AG09319 (cell line): ENCODE results near the gene INSM2.

Experiments
- DNase-seq: peaks from one replicate; pipeline ENCODE4 v3.0.0-alpha.2; 2010; ENCODE audit warnings: low read depth; ENCODE audit errors: extremely low read depth
- TF ChIP-seq, protein P1 (sequence below): IDR thresholded peaks from 2 replicates; pipeline ENCODE4 v1.5.1; 2011; ENCODE audit warnings: low read depth, mild to moderate bottlenecking, inconsistent platforms, low read length, moderate library complexity

Gene INSM2

DNA sequence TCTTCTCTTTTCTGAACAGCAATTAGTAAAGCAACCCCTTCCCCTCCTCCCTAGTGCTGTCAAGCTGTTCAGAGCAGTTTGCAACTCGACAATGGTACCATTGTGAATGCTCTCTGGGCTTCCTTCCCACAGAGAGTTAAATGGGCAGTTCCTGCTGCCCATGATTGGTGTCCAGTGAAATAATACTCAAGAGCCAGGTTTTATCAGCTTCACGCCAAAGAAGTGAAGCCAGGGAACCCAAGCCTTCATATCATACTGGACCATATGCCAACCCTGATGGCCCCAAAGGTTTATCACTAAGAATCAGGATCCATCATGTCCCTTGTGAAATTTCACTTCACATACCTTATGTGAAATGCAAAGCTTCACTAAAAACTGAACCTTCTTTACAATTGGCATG, 24.7 kb downstream of the INSM2 start:
- TF ChIP-seq, protein P1, sequence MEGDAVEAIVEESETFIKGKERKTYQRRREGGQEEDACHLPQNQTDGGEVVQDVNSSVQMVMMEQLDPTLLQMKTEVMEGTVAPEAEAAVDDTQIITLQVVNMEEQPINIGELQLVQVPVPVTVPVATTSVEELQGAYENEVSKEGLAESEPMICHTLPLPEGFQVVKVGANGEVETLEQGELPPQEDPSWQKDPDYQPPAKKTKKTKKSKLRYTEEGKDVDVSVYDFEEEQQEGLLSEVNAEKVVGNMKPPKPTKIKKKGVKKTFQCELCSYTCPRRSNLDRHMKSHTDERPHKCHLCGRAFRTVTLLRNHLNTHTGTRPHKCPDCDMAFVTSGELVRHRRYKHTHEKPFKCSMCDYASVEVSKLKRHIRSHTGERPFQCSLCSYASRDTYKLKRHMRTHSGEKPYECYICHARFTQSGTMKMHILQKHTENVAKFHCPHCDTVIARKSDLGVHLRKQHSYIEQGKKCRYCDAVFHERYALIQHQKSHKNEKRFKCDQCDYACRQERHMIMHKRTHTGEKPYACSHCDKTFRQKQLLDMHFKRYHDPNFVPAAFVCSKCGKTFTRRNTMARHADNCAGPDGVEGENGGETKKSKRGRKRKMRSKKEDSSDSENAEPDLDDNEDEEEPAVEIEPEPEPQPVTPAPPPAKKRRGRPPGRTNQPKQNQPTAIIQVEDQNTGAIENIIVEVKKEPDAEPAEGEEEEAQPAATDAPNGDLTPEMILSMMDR, result no peak
- DNase-seq, result no peak

DNA sequence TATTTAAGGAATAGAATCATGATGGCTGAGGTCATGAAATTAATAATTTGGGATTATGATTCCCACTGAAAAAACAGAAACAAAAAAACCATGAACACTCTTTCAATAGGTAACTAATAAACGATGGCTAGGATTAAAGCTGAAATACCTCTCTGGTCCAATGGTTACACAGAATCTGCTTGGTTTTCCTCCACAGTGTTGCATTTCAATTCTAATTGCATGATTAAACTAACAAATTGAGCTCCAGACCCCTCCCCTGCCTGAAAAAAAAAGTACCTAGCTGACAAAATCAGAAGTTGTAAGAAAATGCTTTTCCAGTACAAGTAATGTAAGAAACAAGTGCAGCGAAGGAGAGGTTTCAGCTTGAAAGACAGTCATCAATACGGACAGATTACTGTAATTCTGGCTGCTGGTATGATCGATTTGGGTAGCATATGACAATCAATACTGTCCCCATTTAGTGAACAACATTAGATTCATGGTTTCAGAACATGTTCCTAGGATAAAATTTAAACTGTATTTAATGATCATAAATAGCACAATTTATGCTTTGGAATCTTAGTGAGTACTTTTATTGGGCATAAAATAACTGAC, 32.0 kb downstream of the INSM2 start:
- TF ChIP-seq, protein P1, result no peak

DNA sequence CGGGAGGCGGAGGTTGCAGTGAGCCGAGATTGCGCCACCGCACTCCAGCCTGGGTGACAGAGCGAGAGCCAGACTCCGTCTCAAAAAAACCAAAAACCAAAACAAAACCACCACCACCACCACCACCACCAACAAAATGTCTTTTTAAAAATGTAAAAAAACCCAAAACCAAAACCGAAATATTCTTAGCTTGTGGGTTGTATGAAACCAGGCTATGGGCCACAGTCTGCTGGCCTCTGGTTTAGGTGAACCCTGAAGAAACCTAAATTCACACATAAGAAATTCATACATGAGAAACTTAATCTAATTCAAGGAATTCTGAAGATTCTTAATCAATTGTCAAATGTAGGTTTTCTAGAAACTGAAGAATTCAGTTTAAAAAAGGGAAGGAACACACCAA, 37.6 kb downstream of the INSM2 start:
- no peak for DNase-seq
- TF ChIP-seq, protein P1, result no peak

More for the DNA sequence above, 32.0 kb downstream of the INSM2 start:
- DNase-seq, result no peak

DNA sequence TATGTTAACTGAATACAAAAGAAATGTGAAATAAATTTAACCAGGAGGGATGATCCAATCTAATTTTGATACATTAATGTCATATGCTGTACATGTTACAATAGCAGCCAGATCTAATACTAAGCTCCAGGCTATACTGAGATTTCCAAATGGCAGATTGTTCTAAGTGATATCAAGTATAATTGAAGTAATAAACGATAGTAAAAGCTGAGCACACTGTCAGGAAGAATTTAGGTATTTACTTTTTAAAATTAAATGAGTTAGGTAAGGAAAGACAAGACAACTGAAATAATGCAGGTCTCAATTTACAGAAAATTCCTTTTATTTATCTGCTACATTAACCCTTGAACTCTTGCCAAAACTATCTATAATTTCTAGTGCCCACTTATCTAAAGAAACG, 39.9 kb downstream of the INSM2 start:
- TF ChIP-seq, protein P1, result no peak
- no peak for DNase-seq

DNA sequence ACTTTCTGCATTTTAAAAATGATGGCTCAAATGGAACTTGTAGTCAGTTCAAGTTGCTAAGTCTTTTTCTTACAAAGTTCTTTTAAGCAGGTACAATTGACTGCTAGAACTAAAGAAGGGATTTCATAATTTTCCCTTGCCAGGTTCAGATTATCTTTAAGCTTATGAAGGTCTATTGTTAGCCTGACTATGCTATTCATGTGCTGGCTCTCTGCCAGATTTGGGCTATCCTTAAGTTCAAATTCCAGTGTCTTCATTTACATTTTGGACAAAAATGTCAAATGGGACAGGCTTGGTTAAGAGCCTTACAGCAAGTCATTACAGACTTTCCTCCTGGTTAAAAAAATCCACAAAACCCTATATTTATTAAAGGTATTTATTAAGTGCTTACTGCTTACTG, 42.3 kb downstream of the INSM2 start:
- TF ChIP-seq, protein P1, result no peak
- DNase-seq, result no peak

DNA sequence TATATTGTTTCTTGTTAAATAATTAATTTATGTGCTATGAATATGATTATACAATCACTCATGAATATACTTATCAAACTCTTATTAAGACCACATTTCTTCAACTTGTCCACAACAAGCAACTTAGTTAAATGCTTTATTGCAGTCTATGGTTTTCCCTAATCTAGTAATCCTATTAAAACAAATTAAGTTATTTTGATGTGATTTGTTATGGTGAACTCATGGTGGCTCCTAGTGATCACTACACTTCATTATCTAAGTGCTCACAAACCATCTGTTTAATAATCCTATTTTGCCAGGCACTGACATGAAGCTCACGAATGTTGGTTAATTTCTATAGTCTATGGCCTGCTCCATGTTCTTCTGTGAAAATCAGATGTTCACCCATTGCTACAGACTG, 42.9 kb downstream of the INSM2 start:
- DNase-seq, result no peak
- TF ChIP-seq, protein P1, result no peak

DNA sequence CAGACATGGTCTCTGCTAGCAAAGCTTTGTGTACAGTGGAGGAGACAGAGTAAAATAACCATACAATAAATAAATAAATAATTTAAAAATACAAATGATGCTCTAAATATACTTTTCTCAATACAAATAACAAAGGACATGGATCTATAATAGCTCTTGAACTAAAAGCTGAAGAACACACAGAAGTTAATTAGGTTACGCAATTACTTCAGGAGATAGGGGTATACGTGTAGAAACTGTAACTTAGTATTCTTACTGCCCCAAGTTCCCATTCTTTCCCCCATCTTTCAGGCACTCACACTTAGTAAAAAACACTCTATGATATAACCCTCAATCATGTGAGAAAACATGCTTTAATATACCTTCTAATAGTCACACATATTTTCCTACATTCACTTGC, 44.2 kb downstream of the INSM2 start:
- TF ChIP-seq, protein P1, result no peak
- DNase-seq, result no peak
